PFSK-1 (cell line): ENCODE results near the gene MYOF.

Experiments
- FOXP2 ChIP-seq: optimal IDR thresholded peaks from 2 replicates; pipeline ENCODE3; 2011; ENCODE audit warnings: borderline replicate concordance, control low read depth, inconsistent platforms; ENCODE audit not compliant: insufficient read depth; ENCODE audit errors: extremely low read length, extremely low read depth
- POLR2AphosphoS5 ChIP-seq: IDR thresholded peaks from 2 replicates; pipeline ENCODE4 v1.6.1; 2012; ENCODE audit warnings: low read depth, mild to moderate bottlenecking, control low read depth, low read length, moderate library complexity
- REST ChIP-seq, 2 experiments: IDR thresholded peaks; 2 replicates each; pipeline versions ENCODE4 v1.6.1 to v1.8.0; 2011 to 2012; ENCODE audit warnings: low read depth in 2 of 2, low read length in 2 of 2, control low read depth in 1 of 2, inconsistent platforms in 1 of 2, mild to moderate bottlenecking in 1 of 2, moderate library complexity in 1 of 2; ENCODE audit not compliant: insufficient read depth in 1 of 2
- SIN3A ChIP-seq: IDR thresholded peaks from 2 replicates; pipeline ENCODE4 v1.6.1; 2012; ENCODE audit warnings: mild to moderate bottlenecking, low read length, moderate library complexity, borderline replicate concordance; ENCODE audit not compliant: insufficient read depth
- TAF1 ChIP-seq: IDR thresholded peaks from 2 replicates; pipeline ENCODE4 v1.6.1; 2012; ENCODE audit warnings: low read length, control low read depth, borderline replicate concordance; ENCODE audit not compliant: insufficient read depth

The MYOF gene

GRCh38 chr10:93434991-93435491 is 47.1 kb downstream of the MYOF start:
- TF ChIP-seq REST (IDR thresholded peaks at IDR 0.05; ENCODE audit: insufficient read depth in 1 of 2, low read depth in 2 of 2, low read length in 2 of 2) (no peak), SIN3A (no peak), POLR2AphosphoS5 (no peak), TAF1 (no peak), FOXP2 (no peak)

- TF ChIP-seq SIN3A (no peak), POLR2AphosphoS5 (no peak)
Observed at GRCh38 chr10:93431361-93431760, 50.8 kb downstream of the MYOF start.

DNA sequence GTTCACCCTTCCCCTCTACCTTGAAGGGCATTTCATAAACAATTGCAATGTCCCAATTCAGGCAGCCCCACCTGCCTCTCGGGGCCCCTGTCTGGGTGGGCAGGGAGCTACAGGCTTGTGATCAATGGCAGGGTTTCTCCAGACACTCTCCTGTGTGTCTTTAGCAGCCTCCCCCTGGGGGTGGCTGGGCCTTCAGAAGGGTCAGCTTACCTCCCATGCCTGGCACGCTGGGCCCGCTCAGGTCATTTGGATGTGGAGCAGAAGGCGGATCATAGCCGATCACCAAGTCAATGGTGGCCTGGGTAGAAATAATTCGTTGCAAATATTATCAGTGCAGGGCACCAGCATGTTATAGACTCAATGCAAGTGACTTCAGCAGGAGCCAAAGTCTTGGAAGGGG is 56.3 kb downstream of the MYOF start:
- TF ChIP-seq SIN3A (no peak), FOXP2 (no peak), TAF1 (no peak), REST (IDR thresholded peaks at IDR 0.05; ENCODE audit: insufficient read depth in 1 of 2, low read depth in 2 of 2, low read length in 2 of 2) (no peak), POLR2AphosphoS5 (no peak)

DNA sequence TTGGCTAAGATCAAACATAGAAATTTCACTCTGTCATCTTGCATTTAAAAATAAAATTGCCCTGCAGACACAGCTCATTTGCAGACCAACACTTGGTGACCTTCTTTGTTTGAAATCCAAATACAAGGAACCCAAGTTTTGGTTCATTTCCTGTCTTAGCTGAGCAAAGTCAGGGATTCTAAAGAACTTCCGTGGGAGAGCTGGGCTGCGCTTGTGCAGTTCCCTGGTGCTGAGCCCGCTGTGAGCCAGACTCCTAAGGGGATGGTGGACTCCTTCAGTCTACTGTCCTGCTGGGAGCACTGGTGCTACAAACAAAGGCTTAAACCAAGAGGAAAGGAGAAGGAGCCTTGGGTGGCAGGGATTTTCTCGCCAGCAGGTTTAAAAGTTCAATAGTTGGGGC is 60.0 kb downstream of the MYOF start:
- no peak for TF ChIP-seq POLR2AphosphoS5

- TF ChIP-seq POLR2AphosphoS5 (no peak), FOXP2 (no peak), REST (IDR thresholded peaks at IDR 0.05; ENCODE audit: insufficient read depth in 1 of 2, low read depth in 2 of 2, low read length in 2 of 2) (no peak), SIN3A (no peak), TAF1 (no peak)
Observed at GRCh38 chr10:93420944-93421825, 60.9 kb downstream of the MYOF start.

GRCh38 chr10:93420091-93420490 is 62.0 kb downstream of the MYOF start:
- TF ChIP-seq FOXP2 = no peak
- no peak for TF ChIP-seq SIN3A
- no peak for TF ChIP-seq POLR2AphosphoS5
- no peak for TF ChIP-seq REST (IDR thresholded peaks at IDR 0.05; ENCODE audit: insufficient read depth in 1 of 2, low read depth in 2 of 2, low read length in 2 of 2)
- no peak for TF ChIP-seq TAF1
